AG09309 (cell line): ENCODE results near the gene FAH.
"Not testable (repeated sequence)": the region's sequence is repeated elsewhere in the genome, so short reads cannot be mapped to it uniquely, and the experiment has no call there.

Source experiments
- DNase-seq: peaks from one replicate; pipeline ENCODE4 v3.0.0-alpha.2; 2010; ENCODE audit warnings: low read depth
- H3K4me3 ChIP-seq: 2 replicates; pipeline ENCODE4 v1.5.1; 2011; ENCODE audit warnings: mild to moderate bottlenecking, low read depth, low read length, moderate library complexity; ENCODE audit not compliant: control insufficient read depth
- TF ChIP-seq, protein P1 (sequence below): IDR thresholded peaks from 2 replicates; pipeline ENCODE4 v1.5.1; 2011; ENCODE audit warnings: mild to moderate bottlenecking, low read depth, low read length, inconsistent platforms; ENCODE audit not compliant: insufficient read depth, control insufficient read depth; ENCODE audit errors: missing control alignments

Gene FAH

DNA sequence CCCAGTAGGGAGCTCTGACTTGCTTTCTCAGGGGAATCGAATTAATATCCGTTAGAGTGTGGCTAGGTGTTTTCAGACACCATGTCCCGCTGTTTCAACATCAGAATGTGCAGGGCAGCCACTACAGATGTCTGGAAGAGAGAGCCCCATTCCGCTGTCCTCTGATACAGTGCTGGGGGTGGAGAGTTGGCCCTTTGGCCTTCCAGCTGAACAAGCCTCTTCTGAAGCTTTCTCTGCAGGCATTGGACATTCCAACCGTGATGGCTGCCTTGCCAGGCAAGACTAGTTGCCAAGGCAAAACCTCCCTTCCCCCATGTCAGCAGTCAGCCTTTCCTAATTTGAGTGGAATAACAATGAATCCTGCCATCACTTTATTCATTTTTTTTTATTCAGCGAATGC, 1.5 kb downstream of the FAH start:
- H3K4me3 ChIP-seq, result no peak overlapping the region
- no peak for DNase-seq
- TF ChIP-seq, protein P1, sequence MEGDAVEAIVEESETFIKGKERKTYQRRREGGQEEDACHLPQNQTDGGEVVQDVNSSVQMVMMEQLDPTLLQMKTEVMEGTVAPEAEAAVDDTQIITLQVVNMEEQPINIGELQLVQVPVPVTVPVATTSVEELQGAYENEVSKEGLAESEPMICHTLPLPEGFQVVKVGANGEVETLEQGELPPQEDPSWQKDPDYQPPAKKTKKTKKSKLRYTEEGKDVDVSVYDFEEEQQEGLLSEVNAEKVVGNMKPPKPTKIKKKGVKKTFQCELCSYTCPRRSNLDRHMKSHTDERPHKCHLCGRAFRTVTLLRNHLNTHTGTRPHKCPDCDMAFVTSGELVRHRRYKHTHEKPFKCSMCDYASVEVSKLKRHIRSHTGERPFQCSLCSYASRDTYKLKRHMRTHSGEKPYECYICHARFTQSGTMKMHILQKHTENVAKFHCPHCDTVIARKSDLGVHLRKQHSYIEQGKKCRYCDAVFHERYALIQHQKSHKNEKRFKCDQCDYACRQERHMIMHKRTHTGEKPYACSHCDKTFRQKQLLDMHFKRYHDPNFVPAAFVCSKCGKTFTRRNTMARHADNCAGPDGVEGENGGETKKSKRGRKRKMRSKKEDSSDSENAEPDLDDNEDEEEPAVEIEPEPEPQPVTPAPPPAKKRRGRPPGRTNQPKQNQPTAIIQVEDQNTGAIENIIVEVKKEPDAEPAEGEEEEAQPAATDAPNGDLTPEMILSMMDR, result no peak

DNA sequence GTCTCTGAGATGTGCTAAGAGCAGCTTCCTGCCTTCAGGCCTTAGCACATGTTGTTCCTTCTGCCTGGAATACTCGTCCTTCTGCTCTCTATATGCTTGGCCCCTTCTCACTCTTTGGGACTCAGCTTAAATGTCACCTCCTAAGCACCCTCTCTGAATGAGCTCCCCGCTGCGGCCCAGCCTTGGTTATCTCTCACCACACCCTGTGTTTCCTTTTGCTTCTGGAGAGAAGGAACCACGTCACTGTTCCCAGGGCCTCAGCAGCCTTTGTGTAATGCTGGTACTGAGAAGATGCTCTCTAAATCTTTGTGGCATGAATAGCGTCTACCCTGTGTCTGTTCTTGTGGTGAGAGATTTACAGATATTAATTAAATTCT, 2.2 kb downstream of the FAH start:
- TF ChIP-seq, protein P1, result no peak
- no peak for DNase-seq
- no peak overlapping the region for H3K4me3 ChIP-seq

DNA sequence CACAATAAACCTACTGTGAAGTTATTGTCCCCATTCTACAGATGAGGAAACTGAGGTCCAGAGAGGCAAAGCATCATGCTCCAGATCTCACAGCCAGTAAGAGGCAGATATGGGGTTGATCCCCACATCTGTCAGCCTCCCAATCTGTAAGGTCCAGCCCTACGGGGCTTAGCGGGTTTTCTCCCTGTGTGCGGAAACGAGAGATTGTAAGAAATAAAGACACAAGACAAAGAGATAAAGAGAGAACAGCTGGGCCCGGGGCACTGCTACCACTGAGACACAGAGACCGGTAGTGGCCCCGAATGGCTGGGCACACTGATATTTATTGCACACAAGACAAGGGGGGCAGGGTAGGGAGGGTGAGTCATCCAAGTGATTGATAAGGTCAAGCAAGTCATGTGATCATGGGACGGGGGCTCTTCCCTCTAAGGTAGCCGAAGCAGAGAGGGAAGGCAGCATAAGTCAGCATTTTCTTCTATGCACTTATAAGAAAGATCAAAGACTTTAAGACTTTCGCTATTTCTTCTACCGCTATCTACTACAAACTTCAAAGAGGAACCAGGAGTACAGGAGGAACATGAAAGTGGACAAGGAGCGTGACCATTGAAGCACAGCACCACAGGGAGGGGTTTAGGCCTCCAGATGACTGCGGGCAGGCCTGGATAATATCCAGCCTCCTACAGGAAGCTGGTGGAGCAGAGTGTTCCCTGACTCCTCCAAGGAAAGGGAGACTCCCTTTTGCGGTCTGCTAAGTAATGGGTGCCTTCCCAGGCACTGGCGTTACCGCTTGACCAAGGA, 2.8 kb downstream of the FAH start:
- not testable (repeated sequence) for DNase-seq, H3K4me3 ChIP-seq

DNA sequence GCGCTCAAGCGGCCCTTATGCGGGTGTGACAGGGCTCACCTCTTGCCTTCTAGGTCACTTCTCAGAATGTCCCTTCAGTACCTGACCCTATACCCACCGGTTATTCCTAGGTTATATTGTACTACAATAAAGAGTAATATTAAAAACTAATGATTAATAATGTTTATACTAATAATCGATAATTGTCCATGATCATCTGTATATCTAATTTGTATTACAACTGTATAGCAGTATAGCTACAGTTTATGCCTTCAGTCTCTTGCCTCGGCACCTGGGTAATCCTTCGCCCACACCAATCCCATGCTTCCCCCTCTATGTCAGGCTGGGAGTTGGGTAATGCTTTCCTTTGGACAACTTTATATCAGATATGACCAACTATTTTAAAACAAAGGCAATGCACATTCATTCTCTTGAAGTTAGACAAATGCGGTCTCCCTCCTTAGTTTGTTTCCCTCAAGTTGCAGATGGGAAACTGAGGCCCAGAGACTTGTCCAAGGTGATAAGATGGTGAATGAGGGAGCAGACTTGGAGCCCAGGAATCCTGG, 3.4 kb downstream of the FAH start:
- TF ChIP-seq, protein P1, result no peak
- no peak overlapping the region for H3K4me3 ChIP-seq
- no peak for DNase-seq

DNA sequence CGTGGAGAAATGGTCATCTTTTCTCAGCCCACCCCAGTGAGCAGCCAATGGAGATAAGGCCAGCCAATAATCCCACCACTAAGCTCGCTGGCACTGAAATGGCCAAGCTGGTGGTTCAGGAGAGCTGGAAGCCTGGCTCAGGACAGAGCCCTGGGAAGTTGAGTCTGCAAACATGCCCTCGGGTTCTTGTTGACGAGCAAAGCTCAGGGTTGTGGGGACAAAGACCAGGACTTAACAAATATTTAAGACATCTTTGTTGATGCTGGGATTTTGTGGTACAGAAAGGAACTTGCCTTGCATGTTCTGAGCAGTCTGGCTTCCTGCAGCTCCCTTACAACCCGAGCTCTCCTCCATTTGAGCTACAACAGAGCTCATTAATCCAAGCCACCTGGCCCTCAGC, 4.4 kb downstream of the FAH start:
- TF ChIP-seq, protein P1, result no peak
- DNase-seq, result no peak
- H3K4me3 ChIP-seq, result no peak overlapping the region

DNA sequence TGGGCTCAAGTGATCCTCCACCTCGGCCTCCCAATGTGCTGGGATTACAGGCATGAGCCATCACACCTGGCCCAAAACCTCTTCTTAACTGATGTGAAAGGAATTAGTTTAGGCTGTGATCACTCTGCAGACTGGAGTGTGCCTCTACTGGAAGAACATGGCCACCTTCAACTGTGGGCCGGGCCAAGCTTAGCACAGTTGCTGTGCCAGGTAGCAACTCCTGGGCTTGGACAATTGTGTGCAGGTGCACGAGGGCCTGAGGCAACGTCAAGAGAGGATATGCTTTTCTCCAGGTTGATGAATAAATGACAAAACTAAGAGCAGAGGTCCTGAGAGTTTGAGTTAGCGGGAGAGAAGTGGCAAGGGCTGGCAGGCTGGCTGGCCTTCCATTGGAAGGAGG, 6.5 kb downstream of the FAH start:
- H3K4me3 ChIP-seq, result no peak overlapping the region

More for the DNA sequence above, 6.5 kb downstream of the FAH start:
- DNase-seq, result no peak
- TF ChIP-seq, protein P1, result no peak
